KMS-11 (cell line): ENCODE data around the gene CARHSP1.
"Not testable (repeated sequence)": the region's sequence is repeated elsewhere in the genome, so short reads cannot be mapped to it uniquely, and the experiment has no call there.

Experiments used
- H2AFZ ChIP-seq: fragments of 200-600 bp; sonication (generic); 2 replicates; pipeline ENCODE4 v1.6.1; 2016; ENCODE audit warnings: antibody characterized with exemption, mixed run types, low read depth
- H3K27ac ChIP-seq: fragments of 200-600 bp; sonication (generic); 2 replicates; pipeline ENCODE4 v1.6.1; 2016; ENCODE audit warnings: mild to moderate bottlenecking, mixed run types
- H3K27me3 ChIP-seq: fragments of 200-600 bp; sonication (generic); 2 replicates; pipeline ENCODE4 v1.6.1; 2017; ENCODE audit warnings: mild to moderate bottlenecking, low read depth, mixed run types, moderate library complexity; ENCODE audit not compliant: insufficient read depth
- H3K36me3 ChIP-seq: fragments of 200-600 bp; sonication (generic); 2 replicates; pipeline ENCODE4 v1.6.1; 2017; ENCODE audit warnings: mild to moderate bottlenecking, mixed run types; ENCODE audit not compliant: insufficient read depth
- H3K4me1 ChIP-seq: fragments of 200-600 bp; sonication (generic); 2 replicates; pipeline ENCODE4 v1.6.1; 2016; ENCODE audit warnings: mild to moderate bottlenecking, low read depth, mixed run types; ENCODE audit not compliant: poor library complexity, severe bottlenecking
- H3K4me2 ChIP-seq: fragments of 200-600 bp; sonication (generic); 2 replicates; pipeline ENCODE4 v1.7.0; 2016; ENCODE audit warnings: mild to moderate bottlenecking, mixed run types
- H3K4me3 ChIP-seq: fragments of 200-600 bp; sonication (generic); IDR thresholded peaks from 2 replicates; pipeline ENCODE4 v1.6.1; 2017; ENCODE audit warnings: low read depth, low read length, mixed read lengths; ENCODE audit not compliant: insufficient read depth
- H3K79me2 ChIP-seq: fragments of 200-600 bp; sonication (generic); 2 replicates; pipeline ENCODE4 v1.6.1; 2016; ENCODE audit warnings: low read depth, mixed run types; ENCODE audit not compliant: insufficient read depth
- H3K9ac ChIP-seq: fragments of 200-600 bp; sonication (generic); 2 replicates; pipeline ENCODE4 v1.6.1; 2016; ENCODE audit warnings: mild to moderate bottlenecking, mixed run types
- H4K20me1 ChIP-seq: fragments of 200-600 bp; sonication (generic); 2 replicates; pipeline ENCODE4 v1.6.1; 2016; ENCODE audit warnings: mild to moderate bottlenecking, mixed run types; ENCODE audit not compliant: insufficient read depth
- CTCF ChIP-seq: fragments of 200-600 bp; sonication (generic); conservative IDR thresholded peaks from 2 replicates; pipeline ENCODE4 v1.6.1; 2017; ENCODE audit warnings: low read depth, mild to moderate bottlenecking, antibody characterized with exemption, low read length, moderate library complexity, mixed read lengths

CARHSP1 gene

DNA sequence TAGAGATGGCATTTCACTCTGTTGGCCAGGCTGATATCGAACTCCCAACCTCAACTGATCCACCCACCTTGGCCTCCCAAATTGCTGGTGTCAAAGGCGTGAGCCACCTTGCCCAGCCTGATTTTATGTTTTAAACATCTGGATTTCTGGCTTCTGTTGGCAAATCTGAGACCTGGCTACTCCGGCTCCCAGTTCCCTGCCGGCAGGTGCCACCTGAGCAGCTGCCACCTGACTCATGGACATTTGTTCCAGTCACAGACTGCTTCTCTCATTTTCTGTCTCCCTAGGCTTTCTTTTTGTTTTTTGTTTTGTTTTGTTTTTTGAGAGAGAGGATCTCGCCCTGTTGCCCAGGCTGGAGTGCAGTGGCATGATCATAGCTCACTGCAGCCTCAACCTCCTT is 61.6 kb downstream of the CARHSP1 start:
- no peaks in the 10 kb centered on the region for H3K27me3 ChIP-seq
- no peak for TF ChIP-seq CTCF
- no peak overlapping the region for H3K27ac ChIP-seq
- H4K20me1 ChIP-seq: peaks cover 7% of the 10 kb centered on the region; the same call in 1 of the 2 replicates
- no peak overlapping the region for H3K4me3 ChIP-seq
- H3K36me3 ChIP-seq: peaks cover 39% of the 10 kb centered on the region; the same call in 1 of the 2 replicates
- no peak overlapping the region for H3K4me2 ChIP-seq
- H3K9ac ChIP-seq: no peak overlapping the region
- no peak overlapping the region for H2AFZ ChIP-seq
- H3K79me2 ChIP-seq: peaks cover 68% of the 10 kb centered on the region
- H3K4me1 ChIP-seq: no peaks in the 10 kb centered on the region

- H4K20me1 ChIP-seq: peaks cover 11% of the 10 kb centered on the region; the same call in 1 of the 2 replicates
These were observed 62.4 kb downstream of the CARHSP1 start for GRCh38 chr16:8806272-8806983.

GRCh38 chr16:8804313-8804712 is 64.5 kb downstream of the CARHSP1 start:
- H3K4me1 ChIP-seq: peaks cover 18% of the 10 kb centered on the region
- H3K27ac ChIP-seq: no peak overlapping the region
- peaks cover 40% of the 10 kb centered on the region; the same call in 1 of the 2 replicates for H3K36me3 ChIP-seq
- H3K27me3 ChIP-seq: no peaks in the 10 kb centered on the region
- peaks cover 32% of the 10 kb centered on the region; the same call in 1 of the 2 replicates for H4K20me1 ChIP-seq
- H3K79me2 ChIP-seq: peaks cover 87% of the 10 kb centered on the region
- no peak overlapping the region for H3K9ac ChIP-seq
- no peak overlapping the region for H3K4me3 ChIP-seq
- no peak for TF ChIP-seq CTCF
- H3K4me2 ChIP-seq: no peak overlapping the region
- no peak overlapping the region for H2AFZ ChIP-seq

More at GRCh38 chr16:8806272-8806983, 62.4 kb downstream of the CARHSP1 start:
- Histone ChIP-seq H3K36me3 (peaks cover 37% of the 10 kb centered on the region; the same call in 1 of the 2 replicates), H3K4me3 (no peak overlapping the region), H3K4me1 (no peaks in the 10 kb centered on the region), H3K9ac (no peak overlapping the region), H3K4me2 (no peak overlapping the region), H3K27me3 (no peaks in the 10 kb centered on the region), H2AFZ (no peak overlapping the region), H3K79me2 (peaks cover 75% of the 10 kb centered on the region), H3K27ac (no peak overlapping the region)
- TF ChIP-seq CTCF: no peak

GRCh38 chr16:8803733-8804132 is 65.1 kb downstream of the CARHSP1 start:
- H3K79me2 ChIP-seq: peaks cover 87% of the 10 kb centered on the region
- H3K4me3 ChIP-seq, H3K9ac ChIP-seq, H3K27me3 ChIP-seq, H3K27ac ChIP-seq, H3K4me2 ChIP-seq, H2AFZ ChIP-seq: not testable (repeated sequence)
- peaks cover 38% of the 10 kb centered on the region; the same call in 1 of the 2 replicates for H3K36me3 ChIP-seq
- peaks cover 33% of the 10 kb centered on the region; the same call in 1 of the 2 replicates for H4K20me1 ChIP-seq
- H3K4me1 ChIP-seq: peaks cover 22% of the 10 kb centered on the region
